ENCODE results near the gene PURB. TPM values are rescaled to one million over a fixed set of nuclear protein-coding genes. Genes with fewer than 3 reads are reported as not detected.
"Not testable (repeated sequence)": the region's sequence is repeated elsewhere in the genome, so short reads cannot be mapped to it uniquely, and the experiment has no call there.

The PURB gene
- total RNA-seq, 2 experiments from 2014 or later: 33.4 to 35.4 TPM

DNA sequence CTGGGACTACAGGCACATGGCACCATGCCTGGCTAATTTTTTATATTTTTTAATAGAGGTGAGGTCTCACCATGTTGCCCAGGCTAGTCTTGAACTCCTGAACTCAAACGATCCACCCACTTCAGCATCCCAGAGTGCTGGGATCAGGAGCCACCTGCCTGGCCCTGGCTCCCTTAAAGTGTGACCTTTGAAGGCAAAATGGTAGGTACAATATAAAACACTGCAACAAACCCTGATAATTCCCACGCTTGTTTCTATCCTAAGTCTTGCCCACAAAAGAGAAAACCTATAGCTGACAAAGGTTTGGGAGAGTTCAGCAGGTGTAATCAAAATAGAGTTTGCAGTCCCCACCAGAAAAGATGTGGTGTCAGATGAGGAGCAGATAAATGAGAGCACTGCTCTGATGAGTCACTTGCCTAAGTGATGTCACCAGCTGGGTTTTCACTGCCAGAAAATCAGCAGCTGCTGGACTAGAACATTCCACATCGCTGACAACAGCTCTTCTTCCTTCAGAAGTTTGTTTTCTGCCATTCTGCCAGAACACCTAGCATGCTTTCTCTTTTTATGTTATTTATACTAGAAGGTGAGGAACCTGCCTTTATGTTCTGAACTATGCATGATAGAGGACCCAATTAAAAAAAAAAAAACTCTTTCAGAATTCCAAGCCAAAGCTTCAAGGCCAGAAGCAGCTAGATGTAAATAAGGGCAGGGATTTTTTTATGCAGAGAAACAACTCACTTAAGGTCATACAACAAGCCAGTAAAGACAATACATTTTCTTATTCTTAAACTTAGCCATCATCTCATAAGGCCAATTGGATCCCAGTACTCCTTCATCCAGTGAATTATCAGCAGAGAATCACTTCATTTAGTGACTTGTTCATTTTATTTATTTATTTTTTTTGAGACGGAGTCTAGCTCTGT, 18.0 kb downstream of the PURB start:
- Mint-ChIP-seq H3K27me3 (peaks cover 5% of the 10 kb centered on the region), H3K4me3 (no peak overlapping the region), H3K9me3 (ENCODE audit: low read depth) (no peaks in the 10 kb centered on the region), H3K4me1 (peaks cover 9% of the 10 kb centered on the region), H3K27ac (no peak overlapping the region), H3K36me3 (no peaks in the 10 kb centered on the region)
- ATAC-seq: peak; percentile 55
- CTCF ChIA-PET: interaction anchor here (0.9 to 2.9 kb wide), 5 partner anchors 8 to 272 kb away, joined by 3 to 30 read pairs (median 4); no protein-coding TSS in a partner anchor
- no peak for DNase-seq

DNA sequence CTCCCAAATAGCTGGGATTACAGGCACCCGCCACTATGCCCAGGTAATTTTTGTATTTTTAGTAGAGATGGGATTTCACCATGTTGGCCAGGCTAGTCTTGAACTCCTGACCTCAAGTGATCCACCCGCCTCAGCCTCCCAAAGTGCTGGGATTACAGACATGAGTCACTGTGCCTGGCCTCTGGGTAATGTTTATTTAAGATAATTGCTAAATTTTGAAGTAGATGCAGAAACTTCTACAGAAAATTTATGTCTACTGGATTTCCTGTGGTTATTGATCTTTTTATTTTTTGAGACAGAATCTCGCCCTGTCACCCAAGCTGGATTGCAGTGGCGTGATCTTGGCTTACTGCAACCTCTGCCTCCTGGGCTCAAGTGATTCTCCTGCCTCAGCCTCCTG, 23.4 kb downstream of the PURB start:
- not testable (repeated sequence) for H3K9me3 Mint-ChIP-seq (ENCODE audit: low read depth); ATAC-seq; H3K4me3 Mint-ChIP-seq; DNase-seq; H3K27ac Mint-ChIP-seq; H3K36me3 Mint-ChIP-seq
- Mint-ChIP-seq H3K27me3 (peaks cover 10% of the 10 kb centered on the region), H3K4me1 (peaks cover 11% of the 10 kb centered on the region)
- CTCF ChIA-PET: interaction anchor here (1.0 to 1.5 kb wide), 2 partner anchors 22 to 274 kb away, joined by 3 to 4 read pairs; no protein-coding TSS in a partner anchor

DNA sequence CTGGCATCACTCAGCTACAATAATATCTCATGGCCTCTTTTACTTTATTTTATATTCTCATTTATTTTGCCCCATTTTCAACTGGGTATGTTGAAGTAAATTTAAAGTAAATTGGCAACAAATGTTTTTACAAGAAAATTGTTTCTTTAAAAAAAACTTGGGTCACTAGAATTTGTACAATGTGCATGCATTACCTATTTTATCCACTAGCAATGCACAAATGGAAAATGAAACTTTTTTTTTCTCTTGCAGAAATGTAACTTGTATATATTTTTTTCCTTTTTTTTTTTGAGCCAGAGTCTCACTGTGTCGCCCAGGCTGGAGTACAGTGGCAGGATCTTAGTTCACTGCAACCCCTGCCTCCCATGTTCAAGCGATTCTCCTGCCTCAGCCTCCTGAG, 27.2 kb downstream of the PURB start:
- H3K36me3 Mint-ChIP-seq: no peaks in the 10 kb centered on the region
- no peak overlapping the region for H3K27ac Mint-ChIP-seq
- no peak for ATAC-seq
- no peak overlapping the region for H3K4me3 Mint-ChIP-seq
- no peaks in the 10 kb centered on the region for H3K9me3 Mint-ChIP-seq (ENCODE audit: low read depth)
- DNase-seq: no peak
- CTCF ChIA-PET: interaction anchor here (0.6 to 9.4 kb wide), 18 partner anchors 8 to 278 kb away, joined by 3 to 134 read pairs (median 6); partner anchors contain the start of genes H2AZ2, PURB and TBRG4
- peaks cover 16% of the 10 kb centered on the region for H3K4me1 Mint-ChIP-seq
- H3K27me3 Mint-ChIP-seq: peaks cover 10% of the 10 kb centered on the region

DNA sequence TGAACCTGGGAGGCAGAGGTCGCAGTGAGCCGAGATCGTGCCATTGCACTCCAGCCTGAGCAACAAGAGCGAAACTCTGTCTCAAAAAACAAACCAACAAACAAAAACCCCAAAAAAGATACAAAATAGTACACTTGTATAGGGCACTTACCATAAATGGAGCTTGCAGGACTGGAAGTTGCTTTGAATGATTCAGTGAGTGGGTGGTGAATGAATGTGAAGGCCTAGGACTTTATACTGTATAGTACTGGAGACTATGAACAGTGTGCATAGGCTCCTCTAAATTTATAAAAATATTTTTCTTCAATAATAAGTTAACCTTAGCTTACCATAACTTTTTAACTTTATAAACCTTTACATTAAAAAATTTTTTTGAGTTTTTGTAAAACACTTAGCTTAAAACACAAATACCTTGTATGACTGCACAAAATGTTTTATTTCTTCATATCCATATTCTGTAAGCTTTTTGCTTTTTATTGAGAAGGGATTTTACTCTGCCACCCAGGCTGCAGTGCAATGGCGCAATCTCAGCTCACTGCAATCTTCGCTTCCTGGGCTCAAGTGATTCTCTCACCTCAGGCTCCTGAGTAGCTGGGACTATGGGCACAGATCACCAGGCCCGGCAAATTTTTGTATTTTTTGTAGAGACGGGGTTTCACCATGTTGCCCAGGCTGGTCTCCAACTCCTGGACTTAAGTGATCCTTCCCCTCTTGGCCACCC, 30.5 kb downstream of the PURB start:
- H3K9me3 Mint-ChIP-seq (ENCODE audit: low read depth): no peaks in the 10 kb centered on the region
- no peaks in the 10 kb centered on the region for H3K27me3 Mint-ChIP-seq
- ATAC-seq (no peak), DNase-seq (no peak)
- no peak overlapping the region for H3K27ac Mint-ChIP-seq
- no peaks in the 10 kb centered on the region for H3K36me3 Mint-ChIP-seq
- peaks cover 22% of the 10 kb centered on the region for H3K4me1 Mint-ChIP-seq
- H3K4me3 Mint-ChIP-seq: no peak overlapping the region
- CTCF ChIA-PET: interaction anchor here (0.8 to 9.4 kb wide), 10 partner anchors 18 to 281 kb away, joined by 3 to 134 read pairs (median 5); partner anchors contain the start of gene PURB

DNA sequence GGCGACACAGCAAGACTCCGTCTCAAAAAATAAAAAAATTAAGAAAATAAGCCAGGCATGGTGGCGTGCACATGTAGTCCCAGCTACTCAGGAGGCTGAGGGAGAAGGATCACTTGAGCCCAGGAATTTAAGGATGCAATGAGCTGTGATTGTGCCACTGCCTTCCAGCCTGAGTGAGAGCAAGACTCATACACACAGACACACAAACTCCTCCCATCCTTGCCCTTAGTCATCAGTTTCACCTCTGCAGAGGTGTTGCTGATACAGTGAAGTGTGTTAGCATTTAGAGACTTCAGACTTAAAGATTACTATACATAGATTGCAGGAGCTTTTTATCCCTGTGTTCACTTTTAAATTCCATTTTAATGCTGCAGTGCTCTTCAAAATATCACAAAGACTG, 31.9 kb downstream of the PURB start:
- no peaks in the 10 kb centered on the region for H3K27me3 Mint-ChIP-seq
- H3K27ac Mint-ChIP-seq: no peak overlapping the region
- peaks cover 3% of the 10 kb centered on the region for H3K36me3 Mint-ChIP-seq
- H3K4me1 Mint-ChIP-seq: peaks cover 29% of the 10 kb centered on the region
- CTCF ChIA-PET: interaction anchor here (0.6 to 9.4 kb wide), 3 partner anchors 28 to 777 kb away, joined by 3 to 134 read pairs (median 5); partner anchors contain the start of gene PURB
- H3K4me3 Mint-ChIP-seq: no peak overlapping the region
- no peaks in the 10 kb centered on the region for H3K9me3 Mint-ChIP-seq (ENCODE audit: low read depth)
- ATAC-seq: no peak
- no peak for DNase-seq

DNA sequence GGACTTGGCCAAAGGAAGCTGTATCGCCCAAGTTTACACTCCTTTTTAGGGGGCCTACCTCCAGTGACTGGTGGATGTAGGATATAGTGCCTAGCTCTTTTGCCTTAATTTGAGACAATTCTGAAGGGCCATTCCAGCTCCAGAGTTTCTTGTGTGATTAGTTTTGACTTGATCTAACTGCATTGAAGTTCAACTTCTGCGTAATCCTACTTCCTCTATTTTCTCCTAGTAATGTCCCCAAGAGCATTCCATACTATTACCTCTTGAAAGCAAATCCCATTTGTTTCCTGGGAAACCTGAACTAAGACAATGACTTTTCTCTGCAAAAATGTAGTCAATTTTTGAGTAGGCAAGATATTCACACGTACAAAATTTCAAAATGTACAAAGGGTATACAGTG, 32.7 kb downstream of the PURB start:
- peaks cover 25% of the 10 kb centered on the region for H3K4me1 Mint-ChIP-seq

DNA sequence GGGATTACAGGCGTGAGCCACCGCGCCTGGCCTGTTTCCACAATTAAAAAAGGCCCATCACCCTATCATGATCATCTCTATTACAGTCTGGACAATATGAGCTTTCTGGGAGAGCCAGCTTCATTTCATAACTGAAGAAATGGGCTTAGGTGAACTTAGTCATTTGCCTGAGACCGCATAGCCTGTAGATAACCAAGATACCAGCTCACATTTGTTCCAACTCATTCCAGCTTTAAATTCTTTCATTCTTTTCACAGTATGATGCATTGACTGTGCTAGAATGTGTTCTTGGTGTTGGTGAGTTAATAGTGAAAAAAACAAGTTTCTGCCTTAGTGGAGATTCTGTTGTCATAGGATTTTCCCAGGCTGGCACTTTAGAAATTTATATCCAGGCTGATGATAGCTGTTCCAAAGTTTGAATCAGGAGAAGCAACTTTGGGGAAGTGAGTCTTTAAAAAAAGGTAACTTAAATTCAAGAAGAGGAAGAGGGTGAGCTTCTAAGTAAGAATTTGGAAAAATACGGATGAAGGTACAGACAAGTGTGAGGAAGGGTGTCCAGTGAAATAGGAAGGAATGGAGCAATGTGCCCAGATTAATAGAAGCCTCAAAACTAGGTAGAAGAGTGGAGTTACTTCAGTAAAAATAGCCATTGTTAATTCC, 35.3 kb downstream of the PURB start:
- H3K27me3 Mint-ChIP-seq: no peaks in the 10 kb centered on the region
- H3K4me1 Mint-ChIP-seq: peaks cover 30% of the 10 kb centered on the region
- H3K36me3 Mint-ChIP-seq: peaks cover 11% of the 10 kb centered on the region

More for the DNA sequence above, 32.7 kb downstream of the PURB start:
- H3K4me3 Mint-ChIP-seq: no peak overlapping the region
- CTCF ChIA-PET: interaction anchor here (0.6 to 9.4 kb wide), 2 partner anchors 17 to 29 kb away, joined by 3 to 134 read pairs; partner anchors contain the start of gene PURB
- peaks cover 3% of the 10 kb centered on the region for H3K36me3 Mint-ChIP-seq
- H3K9me3 Mint-ChIP-seq (ENCODE audit: low read depth): no peaks in the 10 kb centered on the region
- H3K27me3 Mint-ChIP-seq: no peaks in the 10 kb centered on the region
- no peak overlapping the region for H3K27ac Mint-ChIP-seq
- no peak for DNase-seq
- no peak for ATAC-seq

DNA sequence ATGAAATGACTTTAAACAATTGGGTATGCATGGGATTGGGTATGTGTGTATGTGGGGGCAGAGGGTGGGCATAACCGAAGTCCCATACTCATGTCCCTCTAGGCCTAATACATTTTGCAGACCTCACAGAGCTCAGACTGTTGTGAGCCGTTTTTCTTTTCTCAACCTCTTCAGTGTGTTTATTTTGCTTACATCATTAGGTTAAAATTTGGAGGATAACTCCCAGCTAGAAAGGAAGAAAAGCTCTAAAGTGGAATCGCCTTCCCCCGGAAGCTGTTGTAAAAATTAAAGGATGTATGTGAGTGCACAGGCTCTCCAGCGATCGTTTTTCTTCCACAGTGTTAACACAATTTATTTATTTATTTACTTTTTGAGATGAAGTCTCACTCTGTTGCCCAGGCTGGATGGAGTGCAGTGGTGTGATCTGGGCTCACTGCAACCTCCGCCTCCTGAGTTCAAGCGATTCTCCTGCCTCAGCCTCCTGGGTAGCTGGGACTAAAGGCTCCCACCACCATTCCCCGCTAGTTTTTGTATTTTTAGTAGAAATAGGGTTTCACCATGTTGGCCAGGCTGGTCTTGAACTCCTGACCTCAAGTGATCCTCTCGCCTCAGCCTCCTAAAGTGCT, 36.0 kb downstream of the PURB start:
- H3K4me1 Mint-ChIP-seq: peaks cover 34% of the 10 kb centered on the region
- peak overlapping the region; percentile 97 for H3K4me3 Mint-ChIP-seq
- no peaks in the 10 kb centered on the region for H3K9me3 Mint-ChIP-seq (ENCODE audit: low read depth)
- peaks cover 11% of the 10 kb centered on the region for H3K36me3 Mint-ChIP-seq
- CTCF ChIA-PET: interaction anchor here (0.9 to 5.4 kb wide), 13 partner anchors 9 to 288 kb away, joined by 3 to 44 read pairs (median 5); partner anchors contain the start of genes OGDH, PPIA and PURB
- H3K27me3 Mint-ChIP-seq: no peaks in the 10 kb centered on the region
- ATAC-seq (no peak), DNase-seq (no peak)
- peak overlapping the region; percentile 99 for H3K27ac Mint-ChIP-seq

More for the DNA sequence above, 35.3 kb downstream of the PURB start:
- Mint-ChIP-seq H3K27ac (peak overlapping the region; percentile 47), H3K4me3 (peak overlapping the region; percentile 97), H3K9me3 (ENCODE audit: low read depth) (no peaks in the 10 kb centered on the region)
- DNase-seq: no peak
- ATAC-seq: no peak
- CTCF ChIA-PET: interaction anchor here (1.2 to 5.4 kb wide), 7 partner anchors 9 to 285 kb away, joined by 3 to 44 read pairs (median 19); partner anchors contain the start of gene PURB

DNA sequence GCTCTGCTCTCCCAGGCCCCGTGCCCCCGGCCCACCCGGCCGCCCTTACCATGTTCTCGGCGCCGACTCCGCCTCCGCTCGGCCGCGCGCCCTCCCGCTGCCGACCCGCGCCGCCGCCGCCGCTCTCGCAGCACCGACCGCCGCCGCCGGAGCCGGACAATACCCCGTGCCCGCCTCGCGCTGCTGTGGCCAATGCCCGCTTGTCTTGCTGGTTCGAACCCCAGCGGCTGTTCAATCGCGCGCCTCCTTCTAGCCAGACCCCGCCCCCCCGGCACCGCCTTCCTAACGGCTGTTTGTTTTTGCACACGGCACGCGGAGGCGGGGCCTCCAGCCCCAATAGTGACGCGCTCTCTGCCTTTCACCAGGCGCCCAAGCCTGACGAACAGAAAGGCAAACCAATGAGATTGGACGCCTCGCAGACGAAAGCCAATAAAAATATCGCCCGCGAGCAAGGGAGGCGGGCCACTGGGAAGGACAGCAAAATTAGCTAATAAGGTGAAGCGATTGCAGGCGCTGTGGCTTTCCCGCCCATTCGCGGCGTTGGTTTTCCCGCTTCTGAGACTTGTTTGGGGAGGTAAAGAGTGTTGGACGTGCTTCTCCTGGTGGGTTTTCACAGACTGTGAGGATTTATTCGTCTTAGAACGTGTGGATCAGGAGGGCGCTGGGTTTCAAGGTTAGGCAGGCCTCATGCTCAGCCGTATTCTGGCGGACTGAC, 37.3 kb downstream of the PURB start, which contains the start of gene H2AZ2:
Gene H2AZ2, minus strand, starts transcription at position 168 of the 715 bp plus-strand sequence. Its CDS starts 116 bp downstream, at position 52.
- Mint-ChIP-seq H3K4me3 (peak within 1 kb of the TSS; percentile 97), H3K27me3 (no peaks in the 10 kb centered on the region), H3K4me1 (peaks cover 34% of the 10 kb centered on the region), H3K27ac (peak within 1 kb of the TSS; percentile 99), H3K9me3 (ENCODE audit: low read depth) (no peaks in the 10 kb centered on the region), H3K36me3 (peaks cover 15% of the 10 kb centered on the region)
- DNase-seq (peak; percentile 100), ATAC-seq (peak; percentile 87)
- CTCF ChIA-PET: interaction anchor here (0.9 to 5.4 kb wide), 18 partner anchors 10 to 289 kb away, joined by 3 to 44 read pairs (median 4); partner anchors contain the start of genes DDX56, OGDH, PPIA and PURB

DNA sequence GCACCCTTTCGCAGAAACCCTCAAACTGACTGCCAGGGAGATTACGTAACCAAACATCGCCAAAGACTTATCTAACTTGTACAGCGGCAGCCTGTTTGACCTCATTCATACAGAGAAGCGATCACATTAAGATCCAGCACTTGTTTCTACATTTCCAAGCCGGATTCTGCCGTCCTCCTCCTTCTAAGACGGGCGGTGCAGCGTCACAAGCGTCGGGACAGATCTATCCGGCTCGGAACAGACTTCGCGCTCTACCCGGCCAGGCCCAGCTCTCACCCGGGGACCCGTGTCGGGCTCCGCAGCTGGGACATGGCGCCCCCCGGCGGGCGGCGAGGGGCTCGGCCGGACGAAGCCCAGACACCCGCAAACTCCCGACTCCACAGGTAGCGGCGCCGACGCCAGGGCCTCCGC, 37.8 kb downstream of the PURB start:
- H3K9me3 Mint-ChIP-seq (ENCODE audit: low read depth): no peaks in the 10 kb centered on the region
- peak overlapping the region; percentile 99 for H3K27ac Mint-ChIP-seq
- no peaks in the 10 kb centered on the region for H3K27me3 Mint-ChIP-seq
- DNase-seq (peak; percentile 92), ATAC-seq (peak; percentile 69)
- peaks cover 36% of the 10 kb centered on the region for H3K4me1 Mint-ChIP-seq
- H3K4me3 Mint-ChIP-seq: peak overlapping the region; percentile 97
- peaks cover 19% of the 10 kb centered on the region for H3K36me3 Mint-ChIP-seq
- CTCF ChIA-PET: interaction anchor here (1.1 to 5.4 kb wide), 15 partner anchors 11 to 282 kb away, joined by 3 to 44 read pairs (median 5); partner anchors contain the start of genes DDX56, OGDH, PPIA and PURB

DNA sequence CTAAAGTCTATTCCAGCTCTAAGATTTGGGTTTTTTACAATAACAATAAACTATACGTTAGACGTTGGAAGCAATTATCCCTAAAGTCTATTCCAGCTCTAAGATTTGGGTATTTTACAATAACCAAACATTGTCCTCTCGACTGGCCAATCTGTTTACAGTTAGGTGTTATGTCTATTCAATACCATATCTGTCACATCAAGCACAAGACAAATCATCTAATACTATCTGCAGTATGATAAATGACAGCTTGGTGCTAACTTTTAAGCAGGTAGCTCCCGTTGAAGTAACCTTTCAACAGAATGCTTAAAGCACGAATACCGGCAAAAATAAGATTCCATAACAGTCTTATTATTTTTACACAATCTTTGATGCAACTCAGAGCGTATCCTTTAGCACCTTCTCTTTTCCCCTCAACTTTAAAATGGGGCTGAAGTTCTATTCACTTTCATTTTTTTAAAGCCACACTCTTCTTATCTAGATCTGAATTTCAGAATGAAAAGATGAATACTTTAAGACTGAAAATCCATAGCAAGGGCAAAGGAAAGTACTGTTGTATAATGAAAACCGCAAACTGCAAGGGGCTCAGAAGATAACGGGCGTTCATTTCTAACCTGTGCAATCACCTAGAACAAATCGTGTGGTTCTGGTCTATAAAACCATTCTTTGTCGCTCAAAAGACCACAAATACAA, 38.4 kb downstream of the PURB start:
- no peaks in the 10 kb centered on the region for H3K27me3 Mint-ChIP-seq
- peak overlapping the region; percentile 97 for H3K4me3 Mint-ChIP-seq
- peak overlapping the region; percentile 99 for H3K27ac Mint-ChIP-seq
- peaks cover 24% of the 10 kb centered on the region for H3K36me3 Mint-ChIP-seq
- DNase-seq (no peak), ATAC-seq (no peak)
- CTCF ChIA-PET: interaction anchor here (0.8 to 5.4 kb wide), 16 partner anchors 12 to 282 kb away, joined by 3 to 44 read pairs (median 5); partner anchors contain the start of genes OGDH, PPIA, PURB and TMED4
- no peaks in the 10 kb centered on the region for H3K9me3 Mint-ChIP-seq (ENCODE audit: low read depth)
- peaks cover 39% of the 10 kb centered on the region for H3K4me1 Mint-ChIP-seq
